A549 treated with DMSO at 1 μM for 4 hours (cell line): ENCODE data around the gene TDP1. TPM values are rescaled to one million over a fixed set of nuclear protein-coding genes. Genes with fewer than 3 reads are reported as not detected.

Experiments used
- total RNA-seq: library from RNA; stranded (reverse); fragments of 200-300 nt; extraction: Qiagen RNA extraction; gene quantifications from 5 replicates; pipeline ENCODE4 v1.2.3, GENCODE V29; 2022; ENCODE audit warnings: low read depth

TDP1 gene
- total RNA-seq = 11.4 to 17.9 TPM (median 14.4 TPM) in 5 replicates

GRCh38 chr14:89955745-89956660 is at the start of gene TDP1:
Gene TDP1, plus strand, starts transcription at chr14:89955927. Its CDS starts 7,188 bp downstream, at chr14:89963115.

GRCh38 chr14:89954070-89955021 is 1.4 kb upstream of the TDP1 start, which contains the start of gene EFCAB11:
Gene EFCAB11, minus strand, starts transcription at chr14:89954730. Its CDS starts 70 bp downstream, at chr14:89954660.

GRCh38 chr14:90061685-90062126 is 106.0 kb downstream of the TDP1 start, which contains the start of gene KCNK13:
Gene KCNK13, plus strand, starts transcription at chr14:90061994. Its CDS starts 212 bp downstream, at chr14:90062206.

Other genes starting within 250 kb of the TDP1 start
- gene EFCAB11, start 1.2 kb upstream of the TDP1 start, total RNA-seq = 11.4 to 14.7 TPM (median 13.3 TPM) in 5 replicates
- 0.09 to 0.14 TPM (median 0.14 TPM) in 3 of 5 replicates, not detected in the others for gene KCNK13, start 106.1 kb downstream of the TDP1 start, total RNA-seq